OCI-LY3 (cell line): ENCODE results near the gene VGLL3.

Experiments used
- EZH2phosphoT487 ChIP-seq: fragments of 200-600 bp; shearing (Covaris generic); IDR thresholded peaks from 2 replicates; pipeline ENCODE4 v1.6.1; 2018; ENCODE audit warnings: antibody characterized with exemption, mixed run types, low read depth
- TF ChIP-seq, protein P1 (sequence below): fragments of 200-600, 300-600 bp; sonication (generic); IDR thresholded peaks from 2 replicates; pipeline ENCODE4 v1.5.1; 2014; ENCODE audit warnings: antibody characterized with exemption, low read length, low read depth

DNA sequence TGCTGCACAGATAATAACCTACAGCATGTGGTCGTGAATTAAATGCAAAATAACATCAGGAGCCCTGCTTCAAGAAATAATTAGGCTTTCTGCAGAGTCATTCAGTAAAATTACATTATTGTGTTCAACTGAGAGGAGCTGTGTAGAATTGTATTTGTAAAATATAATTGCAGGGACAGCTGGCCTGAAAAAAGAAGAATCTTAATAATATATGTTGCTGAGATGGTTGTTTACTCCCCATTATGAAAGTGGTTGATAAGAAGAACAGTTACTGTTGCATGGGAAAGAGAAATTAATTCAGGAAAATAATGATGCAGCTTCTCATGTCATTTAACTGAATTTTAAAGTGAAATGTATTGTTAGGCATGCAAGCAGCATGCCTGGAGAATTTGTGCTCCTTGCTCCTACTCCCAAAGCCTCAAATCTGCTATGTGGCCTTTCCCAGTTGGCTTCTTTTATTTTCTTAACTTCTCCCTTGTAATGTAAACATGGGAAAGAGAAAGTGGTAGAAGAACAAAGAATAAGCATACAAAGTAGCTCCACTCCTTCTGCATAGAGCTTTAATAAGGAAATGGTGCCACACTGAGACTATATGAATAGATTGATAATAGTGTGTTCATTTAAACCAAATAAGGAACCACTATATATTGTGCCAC, 100.1 kb downstream of the VGLL3 start:
- TF ChIP-seq, protein P1, sequence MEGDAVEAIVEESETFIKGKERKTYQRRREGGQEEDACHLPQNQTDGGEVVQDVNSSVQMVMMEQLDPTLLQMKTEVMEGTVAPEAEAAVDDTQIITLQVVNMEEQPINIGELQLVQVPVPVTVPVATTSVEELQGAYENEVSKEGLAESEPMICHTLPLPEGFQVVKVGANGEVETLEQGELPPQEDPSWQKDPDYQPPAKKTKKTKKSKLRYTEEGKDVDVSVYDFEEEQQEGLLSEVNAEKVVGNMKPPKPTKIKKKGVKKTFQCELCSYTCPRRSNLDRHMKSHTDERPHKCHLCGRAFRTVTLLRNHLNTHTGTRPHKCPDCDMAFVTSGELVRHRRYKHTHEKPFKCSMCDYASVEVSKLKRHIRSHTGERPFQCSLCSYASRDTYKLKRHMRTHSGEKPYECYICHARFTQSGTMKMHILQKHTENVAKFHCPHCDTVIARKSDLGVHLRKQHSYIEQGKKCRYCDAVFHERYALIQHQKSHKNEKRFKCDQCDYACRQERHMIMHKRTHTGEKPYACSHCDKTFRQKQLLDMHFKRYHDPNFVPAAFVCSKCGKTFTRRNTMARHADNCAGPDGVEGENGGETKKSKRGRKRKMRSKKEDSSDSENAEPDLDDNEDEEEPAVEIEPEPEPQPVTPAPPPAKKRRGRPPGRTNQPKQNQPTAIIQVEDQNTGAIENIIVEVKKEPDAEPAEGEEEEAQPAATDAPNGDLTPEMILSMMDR: no peak
- no peak for TF ChIP-seq EZH2phosphoT487
